NOMO-1 treated with DMSO at 0.1 percent for 48 hours (cell line): ENCODE data around the gene POLR2H.
A peak's percentile ranks its signal among the peaks of the same experiment; 100 is the strongest.

ENCODE experiments used
- DNase-seq: peaks from one replicate; lab custom pipeline; 2025; ENCODE audit not compliant: unreplicated experiment; lab: John Stamatoyannopoulos, UW

Gene POLR2H

DNA sequence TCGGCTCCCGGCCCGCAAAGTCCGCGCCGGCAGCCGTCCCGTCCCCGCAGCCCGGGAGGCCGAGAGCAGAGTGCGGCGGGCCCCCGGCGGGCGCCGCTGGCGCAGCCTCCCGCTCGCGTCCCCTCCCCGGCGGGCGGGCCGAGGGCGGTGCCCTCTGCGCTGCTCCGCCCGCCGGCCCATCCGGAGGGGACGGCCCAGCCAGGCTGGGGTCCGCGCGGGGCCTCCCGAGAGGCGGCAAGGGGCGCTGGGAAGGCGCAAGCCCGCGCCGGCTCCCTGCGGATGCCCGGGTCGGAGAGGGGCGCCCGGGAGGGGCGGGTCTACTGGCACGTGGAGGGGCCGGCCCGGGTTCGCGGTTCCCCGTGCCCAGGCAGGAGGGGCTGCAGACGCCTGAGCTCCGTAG, at the start of gene POLR2H, which contains the start of gene CLCN2:
Gene POLR2H (plus strand): TSS at position 179 of the 400 bp plus-strand sequence. CDS start 1,783 bp downstream, outside the sequence.
Gene CLCN2 (minus strand): TSS at position 74 of the 400 bp plus-strand sequence. CDS start 126 bp downstream, outside the sequence.
- peak; percentile 43 for DNase-seq

DNA sequence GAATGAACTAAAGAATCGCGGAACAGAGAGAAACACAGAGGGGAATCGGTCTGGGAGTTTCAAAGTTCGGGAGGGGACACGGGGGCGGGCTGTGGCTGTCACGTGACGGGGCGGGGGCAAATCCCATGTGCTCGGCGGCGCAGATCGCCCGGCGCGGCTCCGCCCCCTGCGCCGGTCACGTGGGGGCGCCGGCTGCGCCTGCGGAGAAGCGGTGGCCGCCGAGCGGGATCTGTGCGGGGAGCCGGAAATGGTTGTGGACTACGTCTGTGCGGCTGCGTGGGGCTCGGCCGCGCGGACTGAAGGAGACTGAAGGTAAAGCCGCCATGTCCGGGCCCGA, 47.2 kb upstream of the POLR2H start, which contains the start of gene EIF4G1:
Gene EIF4G1 (plus strand): TSS at position 244 of the 337 bp plus-strand sequence. CDS start 1,191 bp downstream, outside the sequence.
- peak; percentile 94 for DNase-seq

DNA sequence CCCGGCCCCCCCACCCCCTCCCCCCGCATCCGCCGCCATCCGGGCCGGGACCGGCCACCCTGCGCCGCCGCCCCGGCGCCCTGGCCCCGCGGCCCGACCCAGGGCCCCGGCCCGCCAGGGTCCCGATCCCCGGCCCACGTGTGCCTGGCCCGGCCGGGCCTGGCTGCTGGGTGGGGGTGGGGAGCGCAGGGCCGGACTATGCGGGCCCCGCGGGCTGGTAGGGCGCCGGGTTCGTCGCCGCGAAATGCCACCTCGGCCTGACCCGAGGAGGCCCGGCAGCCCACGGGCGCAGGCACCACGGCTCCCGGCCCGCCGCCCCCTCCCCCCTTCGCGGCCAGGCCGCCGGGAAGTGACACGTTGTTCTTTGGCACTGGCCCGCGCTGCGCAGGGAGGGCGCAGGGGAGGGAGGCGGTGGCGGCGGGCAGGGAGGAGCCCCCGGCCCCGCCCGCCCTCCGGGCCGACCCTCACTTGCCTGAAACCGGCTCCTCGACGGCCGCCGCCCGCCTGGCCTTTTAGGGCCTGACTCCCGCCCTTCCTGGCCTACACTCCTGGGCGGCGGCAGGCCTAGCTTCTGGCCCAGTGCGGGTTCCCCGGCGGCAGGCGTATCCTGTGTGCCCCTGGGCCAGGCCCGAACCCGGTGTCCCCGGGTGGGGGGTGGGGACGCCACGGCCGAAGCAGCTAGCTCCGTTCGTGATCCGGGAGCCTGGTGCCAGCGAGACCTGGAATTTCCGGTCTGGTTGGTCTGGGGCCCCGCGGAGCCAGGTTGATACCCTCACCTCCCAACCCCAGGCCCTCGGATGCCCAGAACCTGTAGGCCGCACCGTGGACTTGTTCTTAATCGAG, 46.6 kb upstream of the POLR2H start:
- peak; percentile 68 for DNase-seq

DNA sequence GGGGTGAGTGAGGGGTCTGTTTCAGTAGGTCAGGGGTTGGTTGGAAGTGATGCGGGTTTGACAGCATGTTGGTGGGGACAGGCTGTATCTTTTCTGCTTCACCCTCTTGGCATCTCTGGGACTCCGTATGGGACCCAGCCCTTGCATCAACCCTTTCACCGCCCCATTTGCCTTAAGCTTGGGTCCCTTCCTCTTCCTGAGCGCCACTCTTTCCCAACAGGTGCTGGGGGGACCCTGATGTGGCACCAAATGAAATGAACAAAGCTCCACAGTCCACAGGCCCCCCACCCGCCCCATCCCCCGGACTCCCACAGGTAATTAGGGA, 46.0 kb upstream of the POLR2H start:
- peak; percentile 39 for DNase-seq

DNA sequence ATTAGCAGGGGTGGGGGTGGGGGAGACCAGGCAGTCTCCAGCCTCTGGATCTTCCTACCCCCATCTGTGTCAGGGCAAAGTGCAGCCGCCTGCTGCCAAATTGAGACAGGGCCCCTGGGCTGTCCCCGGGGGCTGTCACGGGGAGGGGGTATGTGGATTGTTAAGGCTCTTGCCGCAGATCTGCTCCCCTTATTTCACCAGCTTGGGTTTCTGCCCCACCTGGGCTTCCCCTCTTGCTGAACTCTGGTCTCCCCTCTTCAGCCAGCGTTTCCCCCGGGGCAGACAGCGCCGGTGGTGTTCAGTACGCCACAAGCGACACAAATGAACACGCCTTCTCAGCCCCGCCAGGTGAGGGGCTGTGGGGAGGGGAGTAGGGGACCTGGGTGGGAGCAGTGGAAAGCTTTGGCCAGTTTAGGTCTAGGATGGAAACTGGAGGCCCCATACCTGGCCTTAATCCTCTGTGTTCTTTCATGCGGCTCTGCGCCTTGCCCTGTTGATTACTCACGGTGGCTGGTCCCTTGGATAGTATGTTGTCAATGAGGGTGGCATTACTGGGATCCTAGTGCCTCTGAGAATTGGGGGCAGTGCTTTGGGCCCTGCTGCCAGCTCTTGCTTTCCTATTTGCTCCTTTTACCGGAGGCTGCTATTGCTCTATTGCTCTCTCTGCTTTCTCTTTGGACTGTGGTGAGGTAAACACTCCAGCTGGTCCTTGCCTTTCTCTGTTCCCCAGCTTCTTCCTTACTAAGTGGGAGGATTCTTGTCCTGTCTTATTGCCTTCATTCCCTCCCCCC, 45.4 kb upstream of the POLR2H start:
- no peak for DNase-seq

DNA sequence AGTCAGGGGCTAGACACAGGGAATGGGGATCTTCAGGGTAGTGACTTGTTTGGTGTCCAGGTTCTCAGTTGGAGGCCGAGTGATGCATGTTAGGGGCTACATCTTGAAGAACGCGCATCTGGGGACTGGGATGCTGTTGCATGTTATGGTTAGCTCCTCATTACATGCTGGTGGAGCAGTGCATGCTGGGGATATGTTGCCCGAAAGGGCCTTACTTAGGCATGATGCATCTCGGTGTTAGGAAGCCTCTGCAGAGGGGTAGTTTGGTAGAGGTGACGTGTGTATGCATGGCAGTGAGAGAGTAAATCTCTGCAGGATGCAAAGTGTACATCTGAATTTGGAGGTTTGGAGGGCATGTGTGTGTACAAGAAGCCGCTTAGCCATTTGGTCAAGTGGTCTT, 44.7 kb upstream of the POLR2H start:
- DNase-seq = no peak

DNA sequence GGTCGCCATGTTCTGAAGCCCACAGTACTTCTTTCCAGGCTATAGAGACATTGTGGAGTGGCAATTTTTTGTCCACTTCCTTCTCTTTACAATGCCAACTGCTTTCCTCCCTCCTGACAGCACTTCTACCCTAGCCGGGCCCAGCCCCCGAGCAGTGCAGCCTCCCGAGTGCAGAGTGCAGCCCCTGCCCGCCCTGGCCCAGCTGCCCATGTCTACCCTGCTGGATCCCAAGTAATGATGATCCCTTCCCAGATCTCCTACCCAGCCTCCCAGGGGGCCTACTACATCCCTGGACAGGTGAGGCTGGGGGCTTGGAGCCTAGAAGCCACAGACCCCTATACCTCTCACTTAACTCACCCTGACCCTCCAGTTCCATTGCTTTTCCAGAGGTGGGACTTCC, 44.3 kb upstream of the POLR2H start:
- no peak for DNase-seq

DNA sequence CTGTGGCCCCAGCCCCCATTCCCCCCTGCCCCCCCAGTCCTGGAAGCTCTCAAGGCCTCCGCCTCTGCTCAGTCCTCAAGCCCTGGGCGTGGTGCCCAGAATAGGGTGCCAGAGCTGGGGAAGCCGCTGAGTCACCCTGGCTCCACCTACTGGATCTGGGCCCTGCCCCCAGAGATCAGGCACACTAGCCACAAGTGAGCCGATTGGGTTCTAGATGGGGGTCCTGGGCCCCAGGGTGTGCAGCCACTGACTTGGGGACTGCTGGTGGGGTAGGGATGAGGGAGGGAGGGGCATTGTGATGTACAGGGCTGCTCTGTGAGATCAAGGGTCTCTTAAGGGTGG, 41.4 kb upstream of the POLR2H start:
- DNase-seq = peak; percentile 52

DNA sequence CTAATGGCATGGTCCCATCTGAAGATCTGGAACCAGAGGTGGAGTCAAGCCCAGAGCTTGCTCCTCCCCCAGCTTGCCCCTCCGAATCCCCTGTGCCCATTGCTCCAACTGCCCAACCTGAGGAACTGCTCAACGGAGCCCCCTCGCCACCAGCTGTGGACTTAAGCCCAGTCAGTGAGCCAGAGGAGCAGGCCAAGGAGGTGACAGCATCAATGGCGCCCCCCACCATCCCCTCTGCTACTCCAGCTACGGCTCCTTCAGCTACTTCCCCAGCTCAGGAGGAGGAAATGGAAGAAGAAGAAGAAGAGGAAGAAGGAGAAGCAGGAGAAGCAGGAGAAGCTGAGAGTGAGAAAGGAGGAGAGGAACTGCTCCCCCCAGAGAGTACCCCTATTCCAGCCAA, 39.8 kb upstream of the POLR2H start:
- no peak for DNase-seq

DNA sequence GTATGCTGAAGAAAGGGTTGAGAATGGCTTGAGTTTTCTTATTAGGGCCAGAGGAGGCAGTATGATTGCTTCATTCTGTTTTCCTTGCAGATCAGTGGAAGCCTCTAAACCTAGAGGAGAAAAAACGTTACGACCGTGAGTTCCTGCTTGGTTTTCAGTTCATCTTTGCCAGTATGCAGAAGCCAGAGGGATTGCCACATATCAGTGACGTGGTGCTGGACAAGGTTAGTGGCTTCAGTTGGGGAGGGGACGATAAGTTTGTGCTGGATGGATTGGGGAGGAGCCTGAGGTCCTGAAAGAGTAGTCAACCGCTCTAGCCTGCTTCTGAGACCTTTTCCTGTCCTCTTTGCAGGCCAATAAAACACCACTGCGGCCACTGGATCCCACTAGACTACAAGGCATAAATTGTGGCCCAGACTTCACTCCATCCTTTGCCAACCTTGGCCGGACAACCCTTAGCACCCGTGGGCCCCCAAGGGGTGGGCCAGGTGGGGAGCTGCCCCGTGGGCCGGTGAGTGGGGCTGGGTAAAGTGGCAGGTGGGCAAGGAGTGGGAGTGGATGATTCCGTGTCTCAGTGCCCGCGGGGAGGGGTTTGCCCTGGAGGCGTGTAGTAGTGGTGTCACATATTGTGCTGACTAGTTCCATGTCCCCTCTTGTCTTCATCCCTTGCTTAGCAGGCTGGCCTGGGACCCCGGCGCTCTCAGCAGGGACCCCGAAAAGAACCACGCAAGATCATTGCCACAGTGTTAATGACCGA, 38.6 kb upstream of the POLR2H start:
- peak; percentile 99 for DNase-seq

DNA sequence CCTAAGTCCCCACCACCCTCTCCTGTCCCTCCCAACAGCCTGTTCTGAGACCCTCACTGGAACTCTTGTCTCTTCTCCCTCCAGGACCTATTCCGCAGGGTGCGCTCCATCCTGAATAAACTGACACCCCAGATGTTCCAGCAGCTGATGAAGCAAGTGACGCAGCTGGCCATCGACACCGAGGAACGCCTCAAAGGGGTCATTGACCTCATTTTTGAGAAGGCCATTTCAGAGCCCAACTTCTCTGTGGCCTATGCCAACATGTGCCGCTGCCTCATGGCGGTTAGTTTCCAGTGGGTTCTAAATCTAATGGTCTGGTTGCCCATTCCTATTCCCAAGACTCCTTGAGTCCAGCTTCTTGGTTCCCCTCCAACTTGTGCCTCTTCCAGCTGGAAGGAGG, 37.8 kb upstream of the POLR2H start:
- no peak for DNase-seq

DNA sequence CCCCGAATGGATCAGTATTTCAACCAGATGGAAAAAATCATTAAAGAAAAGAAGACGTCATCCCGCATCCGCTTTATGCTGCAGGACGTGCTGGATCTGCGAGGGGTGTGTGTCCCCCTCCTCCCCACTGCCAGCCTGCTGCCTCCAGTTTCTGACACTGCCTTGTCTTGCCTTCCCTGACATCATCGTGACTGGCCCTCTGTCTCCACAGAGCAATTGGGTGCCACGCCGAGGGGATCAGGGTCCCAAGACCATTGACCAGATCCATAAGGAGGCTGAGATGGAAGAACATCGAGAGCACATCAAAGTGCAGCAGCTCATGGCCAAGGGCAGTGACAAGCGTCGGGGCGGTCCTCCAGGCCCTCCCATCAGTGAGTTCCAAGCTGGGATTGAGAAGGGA, 36.2 kb upstream of the POLR2H start:
- DNase-seq = no peak

DNA sequence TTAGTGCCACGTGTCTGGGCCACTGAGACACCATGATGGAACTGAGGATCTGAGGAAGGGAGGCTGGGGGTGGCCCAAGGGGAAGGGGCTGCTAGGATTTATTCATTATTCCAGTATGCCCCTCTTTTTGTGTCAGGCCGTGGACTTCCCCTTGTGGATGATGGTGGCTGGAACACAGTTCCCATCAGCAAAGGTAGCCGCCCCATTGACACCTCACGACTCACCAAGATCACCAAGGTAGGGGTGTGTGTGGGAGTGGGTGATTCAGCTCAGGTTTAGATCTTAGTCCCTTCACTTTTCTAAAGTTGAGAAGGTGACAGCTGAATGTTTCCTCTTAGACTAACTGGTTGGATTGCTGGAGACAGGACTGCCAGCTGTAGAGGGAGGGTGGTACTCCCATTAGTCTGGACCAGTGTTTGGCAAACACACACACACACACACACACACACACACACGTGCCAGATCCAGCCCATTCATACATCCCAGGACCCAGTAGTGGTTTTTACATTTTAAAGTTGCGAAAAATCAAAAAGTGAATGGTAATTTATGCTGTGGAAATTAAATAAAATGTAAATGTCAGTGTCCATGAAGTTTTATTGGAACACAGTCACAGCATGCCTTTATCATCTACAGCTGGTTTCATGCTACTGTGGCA, 35.7 kb upstream of the POLR2H start:
- no peak for DNase-seq

DNA sequence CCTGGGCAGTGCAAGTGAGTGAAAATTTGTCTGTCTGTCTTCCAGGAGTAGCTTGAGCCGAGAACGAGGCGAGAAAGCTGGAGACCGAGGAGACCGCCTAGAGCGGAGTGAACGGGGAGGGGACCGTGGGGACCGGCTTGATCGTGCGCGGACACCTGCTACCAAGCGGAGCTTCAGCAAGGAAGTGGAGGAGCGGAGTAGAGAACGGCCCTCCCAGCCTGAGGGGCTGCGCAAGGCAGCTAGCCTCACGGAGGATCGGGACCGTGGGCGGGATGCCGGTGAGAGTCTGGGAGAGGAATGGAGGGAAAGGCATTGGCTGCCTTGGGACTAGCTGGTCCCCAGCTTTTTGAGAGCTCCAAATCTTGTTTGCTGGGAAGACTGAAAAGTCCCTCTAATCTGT, 34.3 kb upstream of the POLR2H start:
- no peak for DNase-seq

DNA sequence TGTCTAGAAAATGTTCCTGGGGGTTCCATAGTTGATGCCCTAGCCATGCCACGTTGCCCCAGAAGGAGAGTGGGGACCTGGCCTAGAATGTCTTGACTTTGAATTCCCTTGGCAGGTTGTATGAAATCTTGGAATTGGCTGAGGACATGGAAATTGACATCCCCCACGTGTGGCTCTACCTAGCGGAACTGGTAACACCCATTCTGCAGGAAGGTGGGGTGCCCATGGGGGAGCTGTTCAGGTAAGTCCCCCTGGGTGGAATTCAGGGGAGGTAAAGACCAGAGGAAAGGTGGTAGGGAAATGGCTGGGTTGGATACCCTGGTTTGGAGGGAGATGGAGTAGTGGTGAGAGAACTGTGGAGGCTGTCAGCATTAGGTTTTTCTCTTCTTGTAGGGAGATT, 33.0 kb upstream of the POLR2H start:
- DNase-seq = no peak

DNA sequence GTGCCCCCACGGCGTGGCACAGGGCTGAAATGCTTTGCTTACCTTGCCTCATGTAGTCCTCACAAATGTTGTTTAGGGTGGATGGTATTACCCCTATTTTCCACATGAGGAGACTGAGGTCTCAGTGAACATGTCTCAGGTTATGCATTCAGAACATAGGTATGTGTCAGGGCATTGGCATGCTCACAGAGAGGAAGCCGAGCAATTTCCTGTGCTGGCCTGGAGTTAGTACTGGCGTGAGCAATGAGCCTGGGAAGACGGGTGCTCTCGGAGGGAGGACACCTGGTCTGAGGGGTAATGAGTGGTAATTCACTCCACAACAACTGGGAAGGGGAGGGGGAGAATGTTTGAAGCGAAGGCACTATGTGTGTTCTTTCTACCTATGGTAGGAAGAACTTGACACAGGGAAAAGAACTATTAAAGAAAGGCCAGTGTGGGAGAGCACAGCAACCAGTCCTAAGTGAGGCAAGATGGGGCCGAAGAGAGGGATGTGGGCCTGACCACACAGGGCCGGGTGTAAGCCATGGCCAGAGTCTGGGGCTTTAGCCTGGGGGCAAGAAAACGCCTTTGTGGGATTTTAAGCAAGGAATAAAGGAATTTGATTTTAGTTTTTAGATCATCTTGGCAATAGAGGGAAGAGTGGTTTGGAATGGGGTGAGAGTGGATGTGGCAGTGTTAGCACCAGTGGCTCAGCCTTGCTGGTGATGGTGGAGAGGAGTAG, 29.0 kb upstream of the POLR2H start:
- no peak for DNase-seq

DNA sequence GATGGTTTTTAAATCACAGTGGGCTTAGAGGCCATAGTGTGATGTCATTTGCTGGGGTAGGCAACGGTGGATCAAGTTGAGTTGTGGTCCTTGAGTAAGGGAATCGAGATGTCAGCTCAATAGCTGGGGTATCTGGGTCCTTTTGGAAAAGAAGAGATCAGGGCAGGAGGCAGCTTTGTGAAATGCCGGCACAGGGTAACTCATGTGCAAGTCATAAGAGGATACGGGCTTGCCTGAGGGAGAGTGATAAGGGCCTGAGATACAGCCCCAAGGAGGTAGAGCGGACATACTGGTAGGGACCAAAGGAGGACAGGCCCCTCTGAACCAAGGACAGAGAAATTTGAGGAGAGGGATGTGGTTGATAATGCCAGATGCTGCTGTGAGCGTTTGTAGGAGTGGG, 28.3 kb upstream of the POLR2H start:
- no peak for DNase-seq

DNA sequence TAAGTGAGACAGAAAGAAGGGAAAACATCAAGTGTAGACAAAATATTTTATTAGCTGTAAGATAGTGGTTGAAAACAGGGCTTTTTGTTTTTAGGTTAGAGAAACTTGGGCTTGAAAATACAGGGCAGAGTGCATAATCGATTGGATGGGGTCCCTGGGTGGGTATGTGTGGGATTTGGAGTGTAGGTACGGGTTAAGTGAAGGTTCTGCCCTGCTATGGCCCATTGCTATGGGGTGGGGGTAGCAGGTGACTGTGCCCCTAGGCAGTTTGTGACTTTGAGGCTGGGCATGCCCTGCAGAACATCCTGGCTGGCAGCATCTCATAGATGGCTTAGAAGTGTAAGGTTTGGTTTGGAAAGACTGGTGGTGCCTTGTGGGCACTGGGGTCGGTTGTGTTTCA, 27.8 kb upstream of the POLR2H start:
- no peak for DNase-seq

DNA sequence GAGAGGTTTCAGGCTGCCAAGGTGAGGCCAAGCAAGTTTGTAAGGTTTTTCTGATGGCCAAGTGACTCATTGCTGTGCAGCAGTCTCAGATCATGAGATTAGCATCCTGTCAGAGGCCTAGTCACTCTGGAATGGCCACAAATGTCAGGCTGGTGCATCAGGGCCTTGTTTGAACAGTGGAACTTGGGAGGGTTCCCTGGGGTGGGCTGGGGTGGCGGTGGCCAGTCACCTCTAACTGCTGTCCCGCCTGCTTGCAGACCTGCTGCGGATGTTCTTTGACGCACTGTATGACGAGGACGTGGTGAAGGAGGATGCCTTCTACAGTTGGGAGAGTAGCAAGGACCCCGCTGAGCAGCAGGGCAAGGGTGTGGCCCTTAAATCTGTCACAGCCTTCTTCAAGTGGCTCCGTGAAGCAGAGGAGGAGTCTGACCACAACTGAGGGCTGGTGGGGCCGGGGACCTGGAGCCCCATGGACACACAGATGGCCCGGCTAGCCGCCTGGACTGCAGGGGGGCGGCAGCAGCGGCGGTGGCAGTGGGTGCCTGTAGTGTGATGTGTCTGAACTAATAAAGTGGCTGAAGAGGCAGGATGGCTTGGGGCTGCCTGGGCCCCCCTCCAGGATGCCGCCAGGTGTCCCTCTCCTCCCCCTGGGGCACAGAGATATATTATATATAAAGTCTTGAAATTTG, 26.9 kb upstream of the POLR2H start:
- no peak for DNase-seq

DNA sequence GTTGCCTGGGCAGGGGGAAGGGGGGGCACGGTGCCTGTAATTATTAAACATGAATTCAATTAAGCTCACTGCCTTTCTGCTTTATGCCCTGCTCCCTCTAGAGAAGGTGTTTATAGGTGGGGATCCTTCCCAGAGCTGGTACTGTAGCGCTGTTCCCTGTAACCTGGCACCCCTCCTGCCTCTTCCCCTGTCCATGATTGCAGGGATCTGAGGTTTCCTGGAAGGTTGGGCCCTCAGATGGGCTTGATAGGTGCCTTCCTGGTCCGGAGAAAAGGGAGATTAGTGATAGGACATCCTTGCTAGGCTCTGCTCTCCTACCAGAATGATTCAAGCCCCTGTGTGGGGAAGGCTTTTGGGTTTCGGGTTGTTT, 26.2 kb upstream of the POLR2H start:
- no peak for DNase-seq
